SJCRH30 (cell line): ENCODE measurements around the gene DDX54. TPM values are rescaled to one million over a fixed set of nuclear protein-coding genes. Genes with fewer than 3 reads are reported as not detected.

Experiments
- DNase-seq, 2 experiments: peaks; one replicate each; pipeline ENCODE4 v3.0.0-alpha.2; 2015 to 2020
- H3K27ac ChIP-seq: fragments of 250-450 bp; sonication (Bioruptor Pico); 2 replicates; pipeline ENCODE4 v1.5.1; 2020; ENCODE audit warnings: mild to moderate bottlenecking, moderate library complexity
- H3K27me3 ChIP-seq: fragments of 250-450 bp; sonication (Bioruptor Pico); 2 replicates; pipeline ENCODE4 v1.5.1; 2020; ENCODE audit warnings: mild to moderate bottlenecking, moderate library complexity
- H3K36me3 ChIP-seq: fragments of 250-450 bp; sonication (Bioruptor Pico); 2 replicates; pipeline ENCODE4 v1.5.1; 2020; ENCODE audit warnings: mild to moderate bottlenecking, moderate library complexity
- H3K4me1 ChIP-seq: fragments of 250-450 bp; sonication (Bioruptor Pico); 2 replicates; pipeline ENCODE4 v1.5.1; 2020; ENCODE audit warnings: mild to moderate bottlenecking, moderate library complexity
- H3K4me3 ChIP-seq: fragments of 250-450 bp; sonication (Bioruptor Pico); 2 replicates; pipeline ENCODE4 v1.5.1; 2020; ENCODE audit warnings: mild to moderate bottlenecking, moderate library complexity
- H3K9me3 ChIP-seq: fragments of 250-450 bp; sonication (Bioruptor Pico); replicated peaks from 2 replicates; pipeline ENCODE4 v1.5.1; 2020; ENCODE audit warnings: mild to moderate bottlenecking, moderate library complexity
- total RNA-seq: library from RNA; depleted of rRNA; stranded (reverse); fragments of >200 nt; shearing (Covaris generic); gene quantifications from 2 replicates; pipeline ENCODE4 v1.2.3, GENCODE V29; 2014; rRNA removed

DDX54 gene
- total RNA-seq, 1 experiment from 2014 or later: 47.6 TPM

DNA sequence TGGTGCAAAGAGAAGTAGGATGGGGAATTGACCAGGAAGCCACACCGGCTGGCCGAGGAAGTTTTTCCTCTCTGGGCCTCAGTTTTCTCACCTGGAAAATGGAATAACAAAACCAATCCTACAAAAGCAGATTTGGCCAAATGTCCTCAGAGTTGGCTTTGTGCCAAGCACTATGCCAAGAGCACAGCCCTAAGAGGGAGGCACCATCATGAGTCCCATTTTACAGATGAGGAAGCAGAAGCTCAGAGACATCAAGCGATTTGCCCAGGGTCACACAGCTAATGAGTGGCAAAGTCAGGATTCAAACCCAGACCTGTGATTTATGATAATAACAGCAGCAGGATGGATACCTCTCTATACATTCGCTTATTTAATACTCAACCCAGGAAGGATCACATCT lies 77.0 kb downstream of the DDX54 start:
- H3K27me3 ChIP-seq: no peaks in the 10 kb centered on the region
- H3K9me3 ChIP-seq: no peaks in the 10 kb centered on the region
- H3K4me3 ChIP-seq: no peak overlapping the region
- no peaks in the 10 kb centered on the region for H3K4me1 ChIP-seq
- H3K27ac ChIP-seq: no peak overlapping the region
- no peaks in the 10 kb centered on the region for H3K36me3 ChIP-seq
- DNase-seq: no peak

Other genes starting within 250 kb of the DDX54 start
- gene OAS3, start 247.0 kb downstream of the DDX54 start, total RNA-seq: 0.45 and 0.76 TPM in 2 replicates
- not detected in 2 replicates for gene OAS2, start 207.0 kb downstream of the DDX54 start, total RNA-seq
- gene DTX1, start 128.7 kb downstream of the DDX54 start, total RNA-seq: not detected in 2 replicates
- not detected in 2 replicates for gene RASAL1, start 49.7 kb downstream of the DDX54 start, total RNA-seq
- not detected in 2 replicates for gene CFAP73, start 35.8 kb downstream of the DDX54 start, total RNA-seq
- gene RITA1, start 243 bp upstream of the DDX54 start, total RNA-seq: 20.2 and 22.0 TPM in 2 replicates
- gene TPCN1, start 36.0 kb upstream of the DDX54 start, total RNA-seq: 14.3 and 18.4 TPM in 2 replicates
- gene SLC8B1, start 149.6 kb upstream of the DDX54 start, total RNA-seq: 8.1 and 9.6 TPM in 2 replicates
- 2.9 and 4.1 TPM in 2 replicates for gene PLBD2, start 173.1 kb upstream of the DDX54 start, total RNA-seq
- gene SDS, start 218.4 kb upstream of the DDX54 start, total RNA-seq: not detected in 2 replicates
- gene SDSL, start 236.9 kb upstream of the DDX54 start, total RNA-seq: 1.5 and 1.9 TPM in 2 replicates